HepG2 (cell line): ENCODE data around the gene MYOM1. TPM values are rescaled to one million over a fixed set of nuclear protein-coding genes. Genes with fewer than 3 reads are reported as not detected.

ENCODE experiments used
- AGO1 ChIP-seq: fragments of 200-400 bp; formaldehyde crosslinking; IDR thresholded peaks from 2 replicates; pipeline ENCODE4 v1.6.1; 2017; ENCODE audit warnings: mild to moderate bottlenecking, low read depth, low read length, moderate library complexity; ENCODE audit not compliant: poor library complexity, severe bottlenecking
- BRCA1 ChIP-seq: sonication (generic); formaldehyde crosslinking; IDR thresholded peaks from 2 replicates; pipeline ENCODE4 v1.4.0; 2020; ENCODE audit warnings: missing genetic modification reagents
- CBX1 ChIP-seq: IDR thresholded peaks from one replicate; pipeline ENCODE4 v1.6.1; 2016; ENCODE audit warnings: antibody characterized with exemption, low read depth
- EEA1 ChIP-seq: sonication (generic); formaldehyde crosslinking; IDR thresholded peaks from 2 replicates; pipeline ENCODE4 v1.5.1; 2020; ENCODE audit warnings: mild to moderate bottlenecking, missing genetic modification reagents, borderline replicate concordance
- FOXA3 ChIP-seq: IDR thresholded peaks from 2 replicates; pipeline ENCODE4 v1.6.1; 2016; ENCODE audit warnings: missing genetic modification reagents, missing compliant biosample characterization
- GABPB1 ChIP-seq: IDR thresholded peaks from 2 replicates; pipeline ENCODE4 v1.6.1; 2016; ENCODE audit warnings: mild to moderate bottlenecking, missing genetic modification reagents, moderate library complexity, missing compliant biosample characterization
- KLF16 ChIP-seq, 2 experiments: sonication (generic) in 1 of 2; formaldehyde crosslinking in 1 of 2; IDR thresholded peaks; 2 replicates each; pipeline versions ENCODE4 v1.6.1 to v1.8.0; 2016 to 2023; ENCODE audit warnings: missing genetic modification reagents in 2 of 2, missing compliant biosample characterization in 1 of 2
- PHF8 ChIP-seq: sonication (generic); formaldehyde crosslinking; IDR thresholded peaks from 2 replicates; pipeline ENCODE4 v1.5.0; 2020; ENCODE audit warnings: missing genetic modification reagents
- RAD21 ChIP-seq: fragments of 450-650 bp; formaldehyde crosslinking; IDR thresholded peaks from 2 replicates; pipeline ENCODE4 v1.5.0; 2020; ENCODE audit warnings: mild to moderate bottlenecking
- RAD51 ChIP-seq: fragments of 450-650 bp; IDR thresholded peaks from 2 replicates; pipeline ENCODE4 v1.6.1; 2016; ENCODE audit warnings: borderline replicate concordance
- RBM39 ChIP-seq: fragments of 200-400 bp; formaldehyde crosslinking; IDR thresholded peaks from one replicate; pipeline ENCODE4 v1.6.1; 2018; ENCODE audit warnings: antibody characterized with exemption, mild to moderate bottlenecking, low read depth, low read length; ENCODE audit not compliant: poor library complexity, severe bottlenecking
- RELA ChIP-seq: sonication (generic); formaldehyde crosslinking; IDR thresholded peaks from 2 replicates; pipeline ENCODE4 v1.4.0; 2020; ENCODE audit warnings: missing genetic modification reagents
- SMC3 ChIP-seq: IDR thresholded peaks from 2 replicates; pipeline ENCODE4 v1.6.1; 2011; ENCODE audit warnings: low read length, improper control_type of control experiment
- SRSF9 ChIP-seq: fragments of 200-400 bp; formaldehyde crosslinking; IDR thresholded peaks from 2 replicates; pipeline ENCODE4 v1.6.1; 2018; ENCODE audit warnings: borderline replicate concordance, mild to moderate bottlenecking, low read depth, low read length; ENCODE audit not compliant: insufficient read depth, poor library complexity, severe bottlenecking
- TEAD3 ChIP-seq: optimal IDR thresholded peaks from 2 replicates; pipeline ENCODE3; 2016; ENCODE audit warnings: borderline replicate concordance
- ZBTB20 ChIP-seq: sonication (generic); formaldehyde crosslinking; IDR thresholded peaks from 2 replicates; pipeline ENCODE4 v1.8.1; 2023; ENCODE audit warnings: missing genetic modification reagents, low read depth, mild to moderate bottlenecking, borderline replicate concordance
- polyA plus RNA-seq, 8 experiments: library from polyadenylated mRNA; depleted of rRNA in 3 of 8; stranded (reverse) in 7 of 8; unstranded in 1 of 8; fragments of >200 nt; fragmentation: Illumina TruSeq in 4 of 8; extraction: Trizol in 4 of 8; gene quantifications; 2 replicates each; pipeline versions ENCODE4 v1.2.1 to v1.2.3, GENCODE V29; 2011 to 2016; ENCODE audit warnings: low read depth in 4 of 8, missing spikeins in 1 of 8, mixed read lengths in 1 of 8; ENCODE audit not compliant: insufficient read depth in 1 of 8
- total RNA-seq, 5 experiments: library from RNA; depleted of rRNA; stranded (reverse); fragments of >200 nt; fragmentation: Illumina TruSeq; extraction: Trizol; gene quantifications; 2 replicates each; pipeline ENCODE4 v1.2.3, GENCODE V29; 2016; ENCODE audit warnings: low read depth in 1 of 5
- TF ChIP-seq, protein P1 (sequence below): sonication (generic); formaldehyde crosslinking; IDR thresholded peaks from 2 replicates; pipeline ENCODE4 v1.8.1; 2023; ENCODE audit warnings: mild to moderate bottlenecking, inconsistent platforms, moderate library complexity, missing genetic modification reagents, borderline replicate concordance
- TF ChIP-seq, protein P2 (sequence below): sonication (generic); formaldehyde crosslinking; IDR thresholded peaks from 2 replicates; pipeline ENCODE4 v1.9.0; 2021; ENCODE audit warnings: missing genetic modification reagents, mild to moderate bottlenecking, borderline replicate concordance
- TF ChIP-seq, protein P3 (sequence below): IDR thresholded peaks from 2 replicates; pipeline ENCODE4 v1.6.1; 2016; ENCODE audit warnings: low read depth, missing genetic modification reagents, missing compliant biosample characterization
- TF ChIP-seq, protein P4 (sequence below): sonication (generic); formaldehyde crosslinking; IDR thresholded peaks from 2 replicates; pipeline ENCODE4 v1.5.1; 2020; ENCODE audit warnings: mild to moderate bottlenecking, moderate library complexity, missing genetic modification reagents

MYOM1 gene
- total and polyA plus RNA-seq, 2 of the 13 experiments (the other 11 are each of a cell fraction or from before 2014, with no cell fraction given): 0.46 to 0.98 TPM

DNA sequence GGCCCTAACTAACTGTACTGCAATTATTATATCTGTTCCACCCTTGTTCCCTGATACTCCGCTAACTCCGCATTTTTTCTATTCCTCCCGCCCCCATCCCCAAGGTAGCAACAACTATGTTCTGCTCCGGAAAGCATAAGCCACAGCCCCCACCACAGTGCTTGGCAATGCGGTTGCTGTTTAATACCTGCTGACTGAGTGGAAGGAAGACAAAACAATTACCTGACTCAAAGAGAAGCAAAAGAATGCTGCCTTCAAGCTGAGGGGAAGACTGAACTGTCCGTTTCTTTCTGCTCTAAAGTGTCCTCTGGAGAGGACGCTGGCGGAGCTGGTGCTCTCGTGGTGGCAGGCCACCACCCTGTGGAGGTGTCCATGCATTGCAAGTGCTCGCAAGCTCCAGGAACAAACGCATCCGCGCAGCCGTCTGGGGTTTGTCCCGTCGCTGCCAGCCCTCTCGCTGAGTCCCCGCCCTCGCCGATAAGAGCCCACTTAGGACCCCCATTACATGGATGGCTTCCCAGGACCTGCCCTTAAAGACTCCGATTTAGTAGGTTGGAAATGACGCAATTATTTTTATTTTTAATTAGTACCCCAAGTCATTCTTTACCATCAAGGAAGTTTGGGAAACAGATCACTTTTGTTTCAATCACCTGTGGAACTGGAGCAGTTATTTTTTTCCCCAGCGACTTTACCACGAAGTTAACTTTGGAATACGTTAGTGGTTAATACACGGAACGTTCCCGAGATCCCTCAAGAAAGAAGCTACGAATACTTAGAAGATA lies 26.3 kb upstream of the MYOM1 start (continued):
- TF ChIP-seq EEA1 (CRISPR knock-in tag) (no peak), RELA (CRISPR knock-in tag) (0 out of 2 replicates have a peak, but pooled peaks have one; percentile 53), RAD21 (CRISPR knock-in tag) (peak; percentile 99), ZBTB20 (CRISPR knock-in tag) (no peak), FOXA3 (CRISPR knock-in tag) (peak; percentile 56; the same call in 1 of the 2 replicates), PHF8 (CRISPR knock-in tag) (peak; percentile 56; the same call in 1 of the 2 replicates), TEAD3 (CRISPR knock-in tag) (peak; percentile 76), RAD51 (no peak), KLF16 (CRISPR knock-in tag; IDR thresholded peaks at IDR 0.05) (peak in 1 of 2 experiments; percentile 31; a peak in 1 of 4 replicates), CBX1 (no peak), RBM39 (no peak), GABPB1 (CRISPR knock-in tag) (peak; percentile 60), SRSF9 (no peak), SMC3 (peak; percentile 93), AGO1 (no peak), BRCA1 (CRISPR knock-in tag) (no peak)
- TF ChIP-seq, protein P1, sequence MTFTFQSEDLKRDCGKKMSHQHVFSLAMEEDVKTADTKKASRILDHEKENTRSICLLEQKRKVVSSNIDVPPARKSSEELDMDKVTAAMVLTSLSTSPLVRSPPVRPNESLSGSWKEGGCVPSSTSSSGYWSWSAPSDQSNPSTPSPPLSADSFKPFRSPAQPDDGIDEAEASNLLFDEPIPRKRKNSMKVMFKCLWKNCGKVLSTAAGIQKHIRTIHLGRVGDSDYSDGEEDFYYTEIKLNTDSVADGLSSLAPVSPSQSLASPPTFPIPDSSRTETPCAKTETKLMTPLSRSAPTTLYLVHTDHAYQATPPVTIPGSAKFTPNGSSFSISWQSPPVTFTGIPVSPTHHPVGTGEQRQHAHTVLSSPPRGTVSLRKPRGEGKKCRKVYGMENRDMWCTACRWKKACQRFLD (CRISPR knock-in tag): no peak
- TF ChIP-seq, protein P2, sequence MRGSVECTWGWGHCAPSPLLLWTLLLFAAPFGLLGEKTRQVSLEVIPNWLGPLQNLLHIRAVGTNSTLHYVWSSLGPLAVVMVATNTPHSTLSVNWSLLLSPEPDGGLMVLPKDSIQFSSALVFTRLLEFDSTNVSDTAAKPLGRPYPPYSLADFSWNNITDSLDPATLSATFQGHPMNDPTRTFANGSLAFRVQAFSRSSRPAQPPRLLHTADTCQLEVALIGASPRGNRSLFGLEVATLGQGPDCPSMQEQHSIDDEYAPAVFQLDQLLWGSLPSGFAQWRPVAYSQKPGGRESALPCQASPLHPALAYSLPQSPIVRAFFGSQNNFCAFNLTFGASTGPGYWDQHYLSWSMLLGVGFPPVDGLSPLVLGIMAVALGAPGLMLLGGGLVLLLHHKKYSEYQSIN (CRISPR knock-in tag): no peak
- TF ChIP-seq, protein P3, sequence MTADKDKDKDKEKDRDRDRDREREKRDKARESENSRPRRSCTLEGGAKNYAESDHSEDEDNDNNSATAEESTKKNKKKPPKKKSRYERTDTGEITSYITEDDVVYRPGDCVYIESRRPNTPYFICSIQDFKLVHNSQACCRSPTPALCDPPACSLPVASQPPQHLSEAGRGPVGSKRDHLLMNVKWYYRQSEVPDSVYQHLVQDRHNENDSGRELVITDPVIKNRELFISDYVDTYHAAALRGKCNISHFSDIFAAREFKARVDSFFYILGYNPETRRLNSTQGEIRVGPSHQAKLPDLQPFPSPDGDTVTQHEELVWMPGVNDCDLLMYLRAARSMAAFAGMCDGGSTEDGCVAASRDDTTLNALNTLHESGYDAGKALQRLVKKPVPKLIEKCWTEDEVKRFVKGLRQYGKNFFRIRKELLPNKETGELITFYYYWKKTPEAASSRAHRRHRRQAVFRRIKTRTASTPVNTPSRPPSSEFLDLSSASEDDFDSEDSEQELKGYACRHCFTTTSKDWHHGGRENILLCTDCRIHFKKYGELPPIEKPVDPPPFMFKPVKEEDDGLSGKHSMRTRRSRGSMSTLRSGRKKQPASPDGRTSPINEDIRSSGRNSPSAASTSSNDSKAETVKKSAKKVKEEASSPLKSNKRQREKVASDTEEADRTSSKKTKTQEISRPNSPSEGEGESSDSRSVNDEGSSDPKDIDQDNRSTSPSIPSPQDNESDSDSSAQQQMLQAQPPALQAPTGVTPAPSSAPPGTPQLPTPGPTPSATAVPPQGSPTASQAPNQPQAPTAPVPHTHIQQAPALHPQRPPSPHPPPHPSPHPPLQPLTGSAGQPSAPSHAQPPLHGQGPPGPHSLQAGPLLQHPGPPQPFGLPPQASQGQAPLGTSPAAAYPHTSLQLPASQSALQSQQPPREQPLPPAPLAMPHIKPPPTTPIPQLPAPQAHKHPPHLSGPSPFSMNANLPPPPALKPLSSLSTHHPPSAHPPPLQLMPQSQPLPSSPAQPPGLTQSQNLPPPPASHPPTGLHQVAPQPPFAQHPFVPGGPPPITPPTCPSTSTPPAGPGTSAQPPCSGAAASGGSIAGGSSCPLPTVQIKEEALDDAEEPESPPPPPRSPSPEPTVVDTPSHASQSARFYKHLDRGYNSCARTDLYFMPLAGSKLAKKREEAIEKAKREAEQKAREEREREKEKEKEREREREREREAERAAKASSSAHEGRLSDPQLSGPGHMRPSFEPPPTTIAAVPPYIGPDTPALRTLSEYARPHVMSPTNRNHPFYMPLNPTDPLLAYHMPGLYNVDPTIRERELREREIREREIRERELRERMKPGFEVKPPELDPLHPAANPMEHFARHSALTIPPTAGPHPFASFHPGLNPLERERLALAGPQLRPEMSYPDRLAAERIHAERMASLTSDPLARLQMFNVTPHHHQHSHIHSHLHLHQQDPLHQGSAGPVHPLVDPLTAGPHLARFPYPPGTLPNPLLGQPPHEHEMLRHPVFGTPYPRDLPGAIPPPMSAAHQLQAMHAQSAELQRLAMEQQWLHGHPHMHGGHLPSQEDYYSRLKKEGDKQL: no peak
- TF ChIP-seq, protein P4, sequence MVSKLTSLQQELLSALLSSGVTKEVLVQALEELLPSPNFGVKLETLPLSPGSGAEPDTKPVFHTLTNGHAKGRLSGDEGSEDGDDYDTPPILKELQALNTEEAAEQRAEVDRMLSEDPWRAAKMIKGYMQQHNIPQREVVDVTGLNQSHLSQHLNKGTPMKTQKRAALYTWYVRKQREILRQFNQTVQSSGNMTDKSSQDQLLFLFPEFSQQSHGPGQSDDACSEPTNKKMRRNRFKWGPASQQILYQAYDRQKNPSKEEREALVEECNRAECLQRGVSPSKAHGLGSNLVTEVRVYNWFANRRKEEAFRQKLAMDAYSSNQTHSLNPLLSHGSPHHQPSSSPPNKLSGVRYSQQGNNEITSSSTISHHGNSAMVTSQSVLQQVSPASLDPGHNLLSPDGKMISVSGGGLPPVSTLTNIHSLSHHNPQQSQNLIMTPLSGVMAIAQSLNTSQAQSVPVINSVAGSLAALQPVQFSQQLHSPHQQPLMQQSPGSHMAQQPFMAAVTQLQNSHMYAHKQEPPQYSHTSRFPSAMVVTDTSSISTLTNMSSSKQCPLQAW (CRISPR knock-in tag): peak; percentile 74
